GM12878 (cell line): ENCODE measurements around the gene CCL4. TPM values are rescaled to one million over a fixed set of nuclear protein-coding genes. Genes with fewer than 3 reads are reported as not detected.

Experiments used
- ATAC-seq: fragments of 200-7000 bp; cut with Tn5 transposase; 3 replicates; pipeline ENCODE4 v1.9.1; 2020; ENCODE audit warnings: mild to moderate bottlenecking, moderate library complexity
- BruUV-seq: library from RNA; stranded (reverse); fragments of 400-500 nt; replicated peaks from 2 replicates; lab custom pipeline; 2021; lab: Mats Ljungman, UMichigan
- CTCF ChIA-PET: fragments of 300-600 bp; sonication (Branson Sonifier 250); formaldehyde crosslinking; extraction: SDS; loops from one replicate; lab custom pipeline; 2021; ENCODE audit warnings: inconsistent platforms; lab: Yijun Ruan, JAX
- POLR2A ChIA-PET: fragments of 350-600 bp; formaldehyde crosslinking; extraction: SDS; loops from one replicate; lab custom pipeline; 2021; ENCODE audit warnings: inconsistent platforms; lab: Charles Lee
- RAD21 ChIA-PET: fragments of 300-600 bp; sonication (Branson Sonifier 250); formaldehyde crosslinking; loops from one replicate; lab custom pipeline; 2023; ENCODE audit warnings: antibody characterized with exemption; ENCODE audit not compliant: unreplicated experiment; lab: Charles Lee
- SMC1A ChIA-PET: fragments of 300-600 bp; sonication (Branson Sonifier 250); formaldehyde crosslinking; loops from one replicate; lab custom pipeline; 2023; ENCODE audit not compliant: unreplicated experiment, uncharacterized antibody; lab: Charles Lee
- DNase-seq: peaks from one replicate; pipeline ENCODE4 v3.0.0-alpha.2; 2011; ENCODE audit warnings: low read depth, low spot score
- FAIRE-seq: peaks from 3 replicates; lab custom pipeline; 2011; peaks lifted over from hg19 to GRCh38; lab: Jason Lieb, UNC
- H2AFZ ChIP-seq: 2 replicates; pipeline ENCODE4 v1.6.0; 2011; ENCODE audit warnings: low read depth, low read length, control low read depth; ENCODE audit not compliant: control insufficient read depth
- H3K27ac ChIP-seq: 2 replicates; pipeline ENCODE4 v1.5.1; 2011; ENCODE audit warnings: control low read depth; ENCODE audit not compliant: control insufficient read depth, insufficient read depth
- H3K27me3 ChIP-seq, 2 experiments: replicated peaks in 1 of 2; 2 replicates each; pipeline versions ENCODE4 v1.6.0 to v1.6.1; 2011; ENCODE audit warnings: low read length in 1 of 2; ENCODE audit not compliant: control insufficient read depth in 2 of 2, insufficient read depth in 2 of 2
- H3K36me3 ChIP-seq, 2 experiments: 2 replicates each; pipeline ENCODE4 v1.5.1; 2011; ENCODE audit warnings: low read length in 1 of 2; ENCODE audit not compliant: control insufficient read depth in 2 of 2, insufficient read depth in 2 of 2
- H3K4me1 ChIP-seq: 2 replicates; pipeline ENCODE4 v1.6.1; 2011; ENCODE audit warnings: mild to moderate bottlenecking, low read length, moderate library complexity, mixed read lengths; ENCODE audit not compliant: control insufficient read depth, insufficient read depth
- H3K4me2 ChIP-seq: 2 replicates; pipeline ENCODE4 v1.6.0; 2011; ENCODE audit warnings: control low read depth; ENCODE audit not compliant: control insufficient read depth, insufficient read depth
- H3K4me3 ChIP-seq: fragments of 200-600 bp; sonication (generic); 2 replicates; pipeline ENCODE4 v1.5.1; 2016
- H3K79me2 ChIP-seq: 2 replicates; pipeline ENCODE4 v1.6.0; 2011; ENCODE audit warnings: low read length; ENCODE audit not compliant: control insufficient read depth, insufficient read depth
- H3K9ac ChIP-seq: 2 replicates; pipeline ENCODE4 v1.8.0; 2011; ENCODE audit warnings: low read length, control low read depth, mixed read lengths; ENCODE audit not compliant: control insufficient read depth, insufficient read depth
- H3K9me3 ChIP-seq: replicated peaks from 3 replicates; pipeline ENCODE4 v1.5.1; 2011; ENCODE audit warnings: mild to moderate bottlenecking, low read length; ENCODE audit not compliant: control insufficient read depth, insufficient read depth
- H4K20me1 ChIP-seq: 2 replicates; pipeline ENCODE4 v1.6.0; 2011; ENCODE audit not compliant: control insufficient read depth, insufficient read depth
- BACH1 ChIP-seq: fragments of 450-650 bp; IDR thresholded peaks from 2 replicates; pipeline ENCODE4 v1.6.1; 2017; ENCODE audit warnings: mild to moderate bottlenecking, borderline replicate concordance
- CREM ChIP-seq: IDR thresholded peaks from 2 replicates; pipeline ENCODE4 v1.6.1; 2014; ENCODE audit warnings: antibody characterized with exemption, low read depth
- EED ChIP-seq: sonication (generic); IDR thresholded peaks from 2 replicates; pipeline ENCODE4 v1.6.1; 2016; ENCODE audit warnings: antibody characterized with exemption, low read depth
- EP300 ChIP-seq, 2 experiments: fragments of 150-350 bp in 1 of 2; IDR thresholded peaks; 2 replicates each; pipeline ENCODE4 v1.6.1; 2011 to 2012; ENCODE audit warnings: low read depth in 2 of 2, low read length in 2 of 2, borderline replicate concordance in 1 of 2, improper control_type of control experiment in 1 of 2, inconsistent platforms in 1 of 2; ENCODE audit not compliant: control insufficient read depth in 1 of 2
- FOS ChIP-seq: IDR thresholded peaks from 3 replicates; pipeline ENCODE4 v1.6.1; 2011; ENCODE audit warnings: borderline replicate concordance; ENCODE audit not compliant: insufficient read length; ENCODE audit errors: extremely low read depth
- IKZF2 ChIP-seq, 2 experiments: fragments of 450-650 bp; IDR thresholded peaks; 2 replicates each; pipeline ENCODE4 v1.6.1; 2017; ENCODE audit warnings: mild to moderate bottlenecking in 2 of 2, moderate library complexity in 2 of 2
- JUNB ChIP-seq: IDR thresholded peaks from 2 replicates; pipeline ENCODE4 v1.6.1; 2016; ENCODE audit warnings: antibody characterized with exemption, mild to moderate bottlenecking
- MEF2A ChIP-seq: IDR thresholded peaks from 2 replicates; pipeline ENCODE4 v1.6.1; 2011; ENCODE audit warnings: low read depth, mild to moderate bottlenecking, low read length, moderate library complexity; ENCODE audit not compliant: insufficient read depth
- MTA2 ChIP-seq: fragments of 450-650 bp; IDR thresholded peaks from 2 replicates; pipeline ENCODE4 v1.6.1; 2016; ENCODE audit warnings: low read depth, mild to moderate bottlenecking, moderate library complexity
- MXI1 ChIP-seq: fragments of 150-350 bp; IDR thresholded peaks from 2 replicates; pipeline ENCODE4 v1.6.1; 2011; ENCODE audit warnings: low read depth, mild to moderate bottlenecking, inconsistent platforms, low read length, improper control_type of control experiment
- MYB ChIP-seq: fragments of 150-350 bp; IDR thresholded peaks from 2 replicates; pipeline ENCODE4 v1.6.1; 2014; ENCODE audit warnings: mild to moderate bottlenecking, low read depth, low read length, borderline replicate concordance
- NR2C1 ChIP-seq: fragments of 450-650 bp; IDR thresholded peaks from 2 replicates; pipeline ENCODE4 v1.6.1; 2017; ENCODE audit warnings: antibody characterized with exemption, mild to moderate bottlenecking, moderate library complexity
- RB1 ChIP-seq: fragments of 450-650 bp; formaldehyde crosslinking; IDR thresholded peaks from 2 replicates; pipeline ENCODE4 v1.6.1; 2017; ENCODE audit warnings: mild to moderate bottlenecking, borderline replicate concordance
- RCOR1 ChIP-seq: conservative IDR thresholded peaks from 2 replicates; pipeline ENCODE4 v1.6.1; 2012; ENCODE audit warnings: low read depth, low read length, improper control_type of control experiment
- SRF ChIP-seq, 2 experiments: IDR thresholded peaks; 2 replicates each; pipeline ENCODE4 v1.6.1; 2011; ENCODE audit warnings: low read depth in 2 of 2, low read length in 2 of 2, mild to moderate bottlenecking in 1 of 2, moderate library complexity in 1 of 2
- USF2 ChIP-seq: IDR thresholded peaks from 2 replicates; pipeline ENCODE4 v1.6.1; 2011; ENCODE audit warnings: low read depth, low read length, improper control_type of control experiment, borderline replicate concordance
- ZNF384 ChIP-seq: IDR thresholded peaks from 2 replicates; pipeline ENCODE4 v1.6.1; 2012; ENCODE audit warnings: low read depth, mild to moderate bottlenecking, low read length, improper control_type of control experiment, borderline replicate concordance
- WGBS: methylation state at CpG from one replicate; pipeline ENCODE4 v1.1.6; 2016; ENCODE audit warnings: low lambda C conversion rate; ENCODE audit not compliant: insufficient replicate concordance, insufficient coverage; ENCODE audit errors: missing lambda C conversion rate; 5-methylcytosine and 5-hydroxymethylcytosine counted together
- in situ Hi-C: fragments of 300-500 bp; cut with MboI; formaldehyde crosslinking; loops from 9 replicates; pipeline ENCODE4 v1.14.3; 2018; ENCODE audit warnings: mixed read lengths
- intact Hi-C: fragments of 100-400 bp; cut with micrococcal nuclease; formaldehyde crosslinking; loops from one replicate; pipeline ENCODE4 v1.14.2; 2022; ENCODE audit not compliant: unreplicated experiment
- polyA plus RNA-seq, 11 experiments: library from polyadenylated mRNA; depleted of rRNA in 4 of 11; unstranded in 6 of 11; stranded (reverse) in 5 of 11; fragments of >200 nt; fragmentation: Nextera tagmentation in 4 of 11; fragmentation: Illumina TruSeq in 1 of 11; extraction: Ambion mirVana in 4 of 11; extraction: Trizol in 1 of 11; gene quantifications; 1 replicate in 1 of 11; 2 replicates in 10 of 11; pipeline versions ENCODE4 v1.2.1 to v1.2.3, GENCODE V29; 2011 to 2016; ENCODE audit warnings: inconsistent platforms in 2 of 11, missing spikeins in 2 of 11, low read depth in 1 of 11
- total RNA-seq, 4 experiments: library from RNA; depleted of rRNA in 3 of 4; stranded (reverse); fragments of >200 nt in 3 of 4; fragmentation: Illumina TruSeq in 1 of 4; extraction: Trizol in 1 of 4; gene quantifications; 2 replicates each; pipeline versions ENCODE4 v1.2.1 to v1.2.3, GENCODE V29; 2013 to 2021
- TF ChIP-seq, protein P1 (sequence below): fragments of 450-650 bp; IDR thresholded peaks from 2 replicates; pipeline ENCODE4 v1.6.1; 2018; ENCODE audit warnings: borderline replicate concordance, mild to moderate bottlenecking; ENCODE audit not compliant: partially characterized antibody
- TF ChIP-seq, protein P2 (sequence below): fragments of 450-650 bp; IDR thresholded peaks from 2 replicates; pipeline ENCODE4 v1.6.1; 2017; ENCODE audit warnings: mild to moderate bottlenecking, low read depth, inconsistent platforms; ENCODE audit not compliant: poor library complexity, severe bottlenecking

Gene CCL4
- total and polyA plus RNA-seq, 10 of the 15 experiments (the other 5 are each of a cell fraction or from before 2014, with no cell fraction given): 18.7 to 741 (median 79.4) TPM

DNA sequence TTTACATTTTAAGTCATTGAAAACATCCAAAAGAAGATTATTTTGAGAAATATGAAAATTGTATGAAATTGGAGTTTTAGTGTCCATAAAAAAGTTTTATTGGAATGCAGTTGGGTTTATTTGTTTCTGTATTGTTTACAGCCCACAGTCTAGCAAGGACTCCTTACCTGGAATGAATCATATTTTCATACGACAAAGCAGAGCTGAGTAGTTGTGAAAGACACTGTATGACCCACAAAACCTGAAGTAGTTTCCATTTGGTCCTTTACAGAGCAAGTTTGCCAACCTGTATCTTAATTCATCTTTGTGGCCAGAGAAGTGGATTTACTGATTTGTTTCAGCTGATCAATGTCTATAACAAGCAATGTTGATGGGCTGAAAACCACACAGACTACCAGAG lies 29.3 kb upstream of the CCL4 start:
- FAIRE-seq: no peak
- TF ChIP-seq MYB: no peak
- TF ChIP-seq ZNF384: no peak
- peak in 1 of 2 experiments; percentile 33; a peak in 1 of 4 replicates for TF ChIP-seq EP300 (IDR thresholded peaks at IDR 0.05; ENCODE audit: borderline replicate concordance in 1 of 2, control insufficient read depth in 1 of 2, low read depth in 2 of 2, low read length in 2 of 2)
- no peak for TF ChIP-seq FOS
- peak; percentile 54; the same call in 1 of the 2 replicates for TF ChIP-seq JUNB
- no peak for TF ChIP-seq MEF2A
- TF ChIP-seq USF2: no peak
- no peak for TF ChIP-seq SRF (IDR thresholded peaks at IDR 0.05; ENCODE audit: low read depth in 2 of 2, low read length in 2 of 2)
- no peak for TF ChIP-seq RCOR1
- TF ChIP-seq, protein P1, sequence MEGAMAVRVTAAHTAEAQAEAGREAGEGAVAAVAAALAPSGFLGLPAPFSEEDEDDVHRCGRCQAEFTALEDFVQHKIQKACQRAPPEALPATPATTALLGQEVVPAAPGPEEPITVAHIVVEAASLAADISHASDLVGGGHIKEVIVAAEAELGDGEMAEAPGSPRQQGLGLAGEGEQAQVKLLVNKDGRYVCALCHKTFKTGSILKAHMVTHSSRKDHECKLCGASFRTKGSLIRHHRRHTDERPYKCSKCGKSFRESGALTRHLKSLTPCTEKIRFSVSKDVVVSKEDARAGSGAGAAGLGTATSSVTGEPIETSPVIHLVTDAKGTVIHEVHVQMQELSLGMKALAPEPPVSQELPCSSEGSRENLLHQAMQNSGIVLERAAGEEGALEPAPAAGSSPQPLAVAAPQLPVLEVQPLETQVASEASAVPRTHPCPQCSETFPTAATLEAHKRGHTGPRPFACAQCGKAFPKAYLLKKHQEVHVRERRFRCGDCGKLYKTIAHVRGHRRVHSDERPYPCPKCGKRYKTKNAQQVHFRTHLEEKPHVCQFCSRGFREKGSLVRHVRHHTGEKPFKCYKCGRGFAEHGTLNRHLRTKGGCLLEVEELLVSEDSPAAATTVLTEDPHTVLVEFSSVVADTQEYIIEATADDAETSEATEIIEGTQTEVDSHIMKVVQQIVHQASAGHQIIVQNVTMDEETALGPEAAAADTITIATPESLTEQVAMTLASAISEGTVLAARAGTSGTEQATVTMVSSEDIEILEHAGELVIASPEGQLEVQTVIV: no peak
- TF ChIP-seq BACH1: no peak
- TF ChIP-seq EED: no peak
- TF ChIP-seq RB1: no peak
- no peak; the same call in 1 of the 2 replicates for TF ChIP-seq CREM
- TF ChIP-seq NR2C1: no peak
- no peak for TF ChIP-seq MTA2
- TF ChIP-seq MXI1: no peak
- peak; percentile 49 to 51 for TF ChIP-seq IKZF2 (IDR thresholded peaks at IDR 0.05)
- TF ChIP-seq, protein P2, sequence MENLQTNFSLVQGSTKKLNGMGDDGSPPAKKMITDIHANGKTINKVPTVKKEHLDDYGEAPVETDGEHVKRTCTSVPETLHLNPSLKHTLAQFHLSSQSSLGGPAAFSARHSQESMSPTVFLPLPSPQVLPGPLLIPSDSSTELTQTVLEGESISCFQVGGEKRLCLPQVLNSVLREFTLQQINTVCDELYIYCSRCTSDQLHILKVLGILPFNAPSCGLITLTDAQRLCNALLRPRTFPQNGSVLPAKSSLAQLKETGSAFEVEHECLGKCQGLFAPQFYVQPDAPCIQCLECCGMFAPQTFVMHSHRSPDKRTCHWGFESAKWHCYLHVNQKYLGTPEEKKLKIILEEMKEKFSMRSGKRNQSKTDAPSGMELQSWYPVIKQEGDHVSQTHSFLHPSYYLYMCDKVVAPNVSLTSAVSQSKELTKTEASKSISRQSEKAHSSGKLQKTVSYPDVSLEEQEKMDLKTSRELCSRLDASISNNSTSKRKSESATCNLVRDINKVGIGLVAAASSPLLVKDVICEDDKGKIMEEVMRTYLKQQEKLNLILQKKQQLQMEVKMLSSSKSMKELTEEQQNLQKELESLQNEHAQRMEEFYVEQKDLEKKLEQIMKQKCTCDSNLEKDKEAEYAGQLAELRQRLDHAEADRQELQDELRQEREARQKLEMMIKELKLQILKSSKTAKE: peak; percentile 36

More for the DNA sequence above, 29.3 kb upstream of the CCL4 start:
- in situ Hi-C loops: loop anchor here (5.0 kb wide), 1 partner anchor 102 kb away; no protein-coding TSS in a partner anchor
- no peak overlapping the region; the same call in 1 of the 2 replicates for H3K4me2 ChIP-seq
- H3K36me3 ChIP-seq: no peaks in the 10 kb centered on the region
- no peak overlapping the region for H3K9ac ChIP-seq
- H3K79me2 ChIP-seq: no peaks in the 10 kb centered on the region
- 0% methylated on average over 1 of the region's 1 CpG for WGBS
- BruUV-seq: no TSS peak
- ChIA-PET POLR2A (interaction anchor here (1.1 to 3.3 kb wide), 4 partner anchors 15 to 105 kb away, joined by 3 to 14 read pairs (median 4); partner anchors contain the start of gene CCL3), SMC1A (interaction anchor here (0.7 to 15.8 kb wide), 21 partner anchors 8 to 411 kb away, joined by 3 to 341 read pairs (median 6); partner anchors contain the start of genes CCL16, CCL23, CCL3 and CCL4), CTCF (interaction anchor here (0.9 to 14.1 kb wide), 18 partner anchors 8 to 412 kb away, joined by 3 to 392 read pairs (median 10); partner anchors contain the start of genes CCL15, CCL16, CCL3 and CCL4), RAD21 (interaction anchor here (0.6 to 6.0 kb wide), 15 partner anchors 14 to 105 kb away, joined by 3 to 98 read pairs (median 11); partner anchors contain the start of genes CCL16, CCL23, CCL3 and CCL4)
- H3K4me1 ChIP-seq: peaks cover 11% of the 10 kb centered on the region
- intact Hi-C loops: no loop called here
- no peak overlapping the region for H3K27ac ChIP-seq
- no peak overlapping the region for H3K4me3 ChIP-seq
- no peak overlapping the region for H2AFZ ChIP-seq
- ATAC-seq (peak; percentile 86), DNase-seq (peak; percentile 43)
- no peaks in the 10 kb centered on the region; the same call in 2 of the 3 replicates for H3K9me3 ChIP-seq
- no peaks in the 10 kb centered on the region for H4K20me1 ChIP-seq
- no peaks in the 10 kb centered on the region for H3K27me3 ChIP-seq
